Stimulated activated CD8-positive, alpha-beta memory T cell treated with anti-CD3 and anti-CD28 coated beads, Interleukin-15, amount 100 ng/mL, for 48 hours (primary cell): ENCODE results near the gene GABRB1.

ENCODE experiments used
- DNase-seq, 2 donors: peaks; one replicate each; pipeline ENCODE4 v3.0.0-alpha.2; 2020; ENCODE audit warnings: low read depth in 2 of 2

Gene GABRB1

DNA sequence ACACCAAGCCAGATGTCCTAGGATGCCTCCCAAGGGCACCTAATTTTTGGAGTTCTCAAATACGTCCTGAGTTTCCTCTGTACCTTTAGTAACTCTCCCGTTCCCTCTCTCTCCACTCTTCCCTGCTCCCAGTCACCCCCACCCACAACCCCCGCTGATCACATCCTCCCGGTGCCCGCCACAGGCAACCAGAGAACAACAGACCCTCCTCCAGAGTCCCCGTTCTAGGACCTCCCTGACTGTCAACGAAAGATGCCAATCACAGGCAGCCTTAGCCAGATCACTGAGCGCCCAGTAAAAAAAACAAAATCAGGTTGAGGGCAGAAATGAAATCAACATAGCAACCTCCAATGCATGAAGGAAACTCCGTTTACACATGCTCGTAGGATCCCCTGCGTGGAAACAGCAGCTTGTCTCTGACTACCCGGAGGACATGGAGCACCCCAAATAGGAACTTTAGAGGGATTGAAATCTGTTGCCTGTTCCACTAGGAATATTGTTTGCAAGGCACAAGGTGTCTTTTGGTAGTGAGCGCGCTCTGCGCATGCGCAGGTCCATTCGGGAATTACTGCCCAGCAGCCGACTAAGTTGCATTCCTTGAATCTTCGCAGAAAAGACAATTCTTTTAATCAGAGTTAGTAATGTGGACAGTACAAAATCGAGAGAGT lies at the start of gene GABRB1:
Gene GABRB1, plus strand, starts transcription at position 557 of the 668 bp plus-strand sequence.
- no peak for DNase-seq

DNA sequence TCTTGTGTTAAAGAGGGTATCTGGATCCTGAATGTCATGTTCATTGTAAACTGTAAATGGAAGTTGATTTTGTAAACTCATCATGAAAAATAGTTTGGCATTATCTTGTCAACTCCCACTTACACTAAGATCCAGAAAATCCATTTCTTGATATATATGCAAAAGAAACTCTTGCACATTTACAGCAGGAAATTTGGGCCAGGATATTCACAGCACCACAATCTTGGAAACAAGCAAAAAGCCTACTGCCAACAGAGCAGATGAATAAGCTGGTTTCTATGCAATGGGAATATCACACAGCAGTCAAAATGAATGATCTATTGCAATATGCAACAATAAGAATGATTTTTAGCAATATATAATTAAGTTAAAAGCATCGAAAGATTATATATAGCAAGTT lies 46.6 kb upstream of the GABRB1 start:
- no peak for DNase-seq

DNA sequence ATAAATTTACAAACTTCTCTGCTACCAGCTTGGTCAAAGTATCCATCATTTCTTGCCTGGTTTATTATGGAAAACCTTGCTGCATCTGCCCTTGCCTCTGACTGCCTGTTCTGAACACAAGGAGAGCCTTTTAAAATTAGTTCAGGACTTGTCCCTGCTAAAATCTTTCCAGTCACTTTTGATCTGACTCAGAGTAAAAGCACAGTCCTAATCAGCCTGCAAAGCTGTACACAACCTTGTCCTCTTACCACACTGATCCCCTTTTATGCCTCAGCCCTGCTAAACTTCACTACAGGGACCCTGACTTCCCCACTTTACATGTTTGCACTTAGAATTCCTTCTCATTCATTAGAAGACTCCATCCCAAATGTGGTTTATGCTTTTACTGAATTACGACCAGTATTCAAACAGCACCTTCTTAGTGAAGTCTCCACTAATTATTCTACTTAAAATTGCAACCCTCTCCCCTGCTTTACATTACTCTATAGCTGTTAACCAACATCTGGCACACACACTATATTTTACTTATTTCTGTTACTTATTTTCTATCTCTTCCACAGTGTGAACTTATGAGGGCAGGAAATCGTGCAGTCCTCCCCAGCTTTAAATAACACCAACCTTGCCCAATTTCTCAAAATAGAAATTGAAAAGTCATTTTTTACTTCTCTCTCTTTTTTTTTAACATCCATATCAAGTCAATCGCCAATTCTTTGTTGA lies 44.3 kb upstream of the GABRB1 start:
- no peak for DNase-seq

DNA sequence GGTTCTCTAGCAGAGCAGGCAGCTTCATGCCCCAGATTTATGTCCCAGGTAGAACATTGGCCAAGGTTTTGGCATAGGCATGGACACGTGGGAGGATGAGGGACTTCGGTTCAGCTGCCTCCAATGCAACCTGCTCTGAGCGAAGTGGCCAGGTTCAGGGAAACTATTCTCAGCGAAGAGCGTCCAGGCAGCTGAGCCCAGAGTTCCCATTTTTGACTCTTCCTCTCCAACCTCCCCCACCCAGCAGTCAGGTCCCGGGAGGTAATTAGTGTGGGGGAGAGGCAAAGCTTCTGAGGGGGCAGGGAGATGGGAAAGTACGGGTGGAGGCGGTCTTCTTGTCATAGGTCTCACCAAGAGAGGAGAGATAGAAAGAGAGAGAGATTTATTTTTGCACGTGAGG lies 39.0 kb upstream of the GABRB1 start:
- DNase-seq: no peak

DNA sequence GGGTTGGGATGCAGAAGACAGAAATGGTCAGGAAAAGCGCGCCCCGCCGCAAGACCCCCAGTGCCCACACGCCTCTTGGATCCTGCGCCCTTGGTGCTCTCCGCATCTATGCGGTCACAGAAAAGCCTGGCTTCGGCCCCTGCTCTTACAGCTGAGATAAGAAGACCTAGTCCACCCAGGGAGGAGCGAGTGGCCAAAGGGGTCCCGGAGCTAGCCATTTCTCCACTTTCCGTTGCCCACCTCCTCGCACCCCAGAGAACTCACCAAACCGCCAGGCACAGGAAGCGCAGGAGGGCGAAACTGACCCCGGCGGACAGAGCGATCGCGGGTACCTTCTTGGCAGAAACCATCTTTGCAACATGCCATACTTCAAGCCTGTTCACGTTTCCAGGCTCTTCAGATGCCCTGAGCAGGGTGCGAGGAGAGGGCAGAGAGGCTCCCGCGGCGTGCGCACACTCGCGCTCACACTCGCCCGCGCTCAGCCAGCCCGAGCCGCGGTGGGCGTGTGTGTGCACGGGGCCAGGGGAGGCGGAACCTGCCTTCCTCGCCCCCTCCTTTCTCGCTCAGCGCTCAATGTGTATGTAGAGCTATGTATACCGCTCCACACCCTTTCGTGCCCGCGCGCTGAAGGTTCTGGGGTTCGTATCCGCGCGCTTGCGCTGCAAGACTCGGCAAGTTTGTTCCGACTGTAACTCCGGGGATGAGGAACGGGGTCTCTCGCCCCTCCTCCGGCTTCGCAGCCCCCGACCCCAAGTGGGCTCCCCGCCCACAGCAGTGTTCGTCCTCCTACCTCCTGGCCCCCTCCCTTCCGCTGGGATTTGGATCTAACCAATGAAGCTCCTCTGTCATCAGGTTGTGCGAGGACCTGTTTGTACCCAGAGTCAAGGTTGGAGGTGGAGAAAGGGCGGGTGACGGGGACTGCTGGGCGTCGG lies 38.0 kb upstream of the GABRB1 start, which contains the start of gene GABRA4:
Gene GABRA4, minus strand, starts transcription at position 507 of the 932 bp plus-strand sequence. Its CDS starts 157 bp downstream, at position 350.
- DNase-seq: no peak

DNA sequence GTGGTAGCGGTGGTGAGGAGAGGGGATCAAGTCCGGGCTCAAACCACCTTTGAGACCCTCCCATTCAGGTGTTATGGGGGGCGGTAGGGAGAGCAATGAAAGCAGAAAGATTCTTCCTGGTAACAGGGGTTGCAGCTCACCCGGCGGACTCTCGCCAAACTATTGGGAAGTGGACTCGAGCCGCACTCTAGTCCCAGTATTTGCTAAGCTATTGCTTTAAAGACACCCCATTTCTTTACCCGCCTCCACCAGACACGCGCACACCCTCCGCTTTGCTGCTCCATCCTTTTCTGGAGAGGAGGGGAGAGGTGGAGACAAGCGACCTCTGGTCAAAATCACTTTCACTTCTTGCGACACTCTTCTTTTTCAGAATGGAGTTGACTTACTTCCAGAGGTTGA lies 37.4 kb upstream of the GABRB1 start:
- no peak for DNase-seq

DNA sequence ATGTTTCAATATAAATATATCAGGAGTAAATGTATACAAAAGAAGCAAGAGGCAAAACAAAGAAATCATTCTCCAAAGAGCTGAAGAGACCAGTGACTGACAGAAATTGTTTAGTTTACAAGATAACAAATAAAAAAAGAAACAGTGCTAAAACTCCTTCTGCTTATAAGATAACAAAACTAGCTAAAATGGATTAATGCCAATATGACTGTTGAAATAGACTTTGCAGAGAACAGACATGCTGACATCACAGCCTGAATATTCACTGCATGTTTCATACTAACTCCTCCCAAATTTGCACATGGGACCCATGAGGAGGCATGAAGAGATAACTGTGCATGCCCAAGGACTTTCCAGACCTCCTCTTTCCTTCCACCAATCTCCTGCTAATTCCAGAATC lies 31.8 kb upstream of the GABRB1 start:
- no peak for DNase-seq

DNA sequence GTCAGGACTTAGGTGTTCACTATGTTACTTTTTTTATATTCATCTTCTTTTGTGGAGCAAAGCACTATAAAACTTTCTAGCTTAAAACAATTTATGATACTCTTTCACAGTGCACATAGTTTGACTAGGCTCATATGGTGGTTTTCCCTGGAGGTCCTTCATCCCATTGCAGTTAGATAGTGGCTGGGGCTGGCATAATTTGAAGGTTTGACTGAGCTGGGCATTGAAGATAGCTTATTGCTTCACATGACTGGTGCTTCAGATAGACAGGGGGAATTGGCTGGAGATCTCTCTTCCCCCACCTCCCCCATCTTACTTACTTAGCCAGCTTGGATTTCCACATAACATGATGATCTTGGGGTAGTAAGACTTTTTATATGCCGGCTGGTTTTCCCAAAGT lies 31.0 kb upstream of the GABRB1 start:
- no peak for DNase-seq

DNA sequence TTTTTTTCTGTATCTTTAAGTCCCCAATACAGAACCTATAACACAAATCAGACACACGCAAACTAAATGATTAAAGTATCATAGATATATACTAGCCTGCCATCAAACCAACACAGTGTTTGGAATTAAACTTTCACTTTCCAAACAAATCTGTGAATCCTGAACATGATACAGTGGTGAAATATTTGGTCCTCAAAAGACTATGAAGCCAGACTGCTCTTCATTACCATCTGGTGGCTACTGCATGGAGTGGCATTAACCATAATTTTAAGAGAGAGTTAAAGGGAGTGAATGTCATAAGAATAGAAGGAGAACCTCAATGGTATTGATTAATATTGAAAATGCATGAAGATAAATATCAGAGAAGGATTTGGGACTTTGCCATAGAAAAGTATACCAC lies 28.8 kb upstream of the GABRB1 start:
- no peak for DNase-seq

DNA sequence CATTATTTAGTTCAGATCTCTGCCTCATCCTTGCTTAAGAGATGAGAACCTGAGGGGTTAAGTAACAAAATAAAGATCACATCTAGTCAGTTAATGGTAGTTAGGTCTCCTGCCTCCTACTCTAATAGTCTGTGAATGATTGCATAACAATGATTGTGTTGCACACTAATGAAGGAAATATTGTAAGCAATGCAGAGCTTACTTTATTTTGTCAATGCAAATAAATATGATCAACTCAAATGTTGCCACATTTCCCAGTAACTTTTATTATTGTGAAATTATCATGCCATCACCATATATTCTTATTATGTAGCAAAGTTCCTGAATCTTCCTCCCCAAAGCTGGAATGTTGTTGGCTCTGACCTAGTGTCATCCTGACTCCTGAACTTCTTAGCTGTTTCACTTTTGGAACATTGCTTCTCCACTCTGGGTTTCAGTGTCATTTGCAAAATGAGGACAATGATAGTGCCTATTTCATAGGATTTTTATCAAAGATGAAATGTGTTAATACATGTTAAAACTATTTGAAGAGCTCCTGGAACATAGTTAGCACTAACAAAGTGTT lies 20.9 kb upstream of the GABRB1 start:
- DNase-seq: no peak

DNA sequence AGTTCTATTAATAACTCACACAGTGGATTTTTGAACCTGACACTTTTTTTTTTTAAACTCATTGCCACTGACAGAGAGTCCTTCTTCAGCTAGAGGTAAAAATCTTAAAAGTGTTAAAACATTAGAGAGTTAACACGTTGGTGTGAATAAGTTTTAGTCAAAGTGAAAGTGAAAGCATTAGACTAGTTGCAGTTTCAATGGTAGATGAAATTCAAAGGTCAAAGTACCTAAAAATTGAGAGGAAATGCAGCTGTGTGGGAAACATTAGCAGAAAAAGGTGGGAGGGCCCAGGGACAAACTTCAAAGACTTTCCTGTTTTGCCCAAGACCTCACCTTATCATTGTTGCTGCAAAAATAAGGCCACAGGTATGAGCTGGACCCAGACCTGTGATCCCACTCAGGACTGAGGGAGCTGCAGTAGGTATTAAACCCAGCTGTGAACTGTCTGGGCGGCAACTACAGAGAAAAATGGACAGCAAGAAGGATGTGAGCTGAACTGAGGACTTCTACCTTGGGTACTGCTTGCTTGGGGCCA lies 20.4 kb upstream of the GABRB1 start:
- DNase-seq: no peak

DNA sequence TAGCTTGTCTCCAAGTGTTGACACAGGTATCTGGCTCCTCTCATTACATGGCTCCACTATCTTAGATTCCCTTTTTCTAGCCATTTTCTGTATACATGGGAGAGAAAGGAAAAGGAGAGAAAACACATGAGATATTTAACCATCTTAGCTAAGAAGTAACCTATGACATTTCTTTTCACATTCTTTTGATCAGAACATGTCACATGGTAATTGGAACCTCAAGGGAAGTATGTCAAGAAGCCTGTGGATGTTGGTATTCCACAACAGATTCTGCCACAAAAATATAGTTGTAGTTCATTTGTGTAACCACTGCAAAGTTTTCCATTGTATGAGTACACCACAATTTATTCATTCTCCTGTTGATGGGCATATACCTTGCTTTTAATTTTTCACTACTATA lies 18.7 kb upstream of the GABRB1 start:
- no peak for DNase-seq

DNA sequence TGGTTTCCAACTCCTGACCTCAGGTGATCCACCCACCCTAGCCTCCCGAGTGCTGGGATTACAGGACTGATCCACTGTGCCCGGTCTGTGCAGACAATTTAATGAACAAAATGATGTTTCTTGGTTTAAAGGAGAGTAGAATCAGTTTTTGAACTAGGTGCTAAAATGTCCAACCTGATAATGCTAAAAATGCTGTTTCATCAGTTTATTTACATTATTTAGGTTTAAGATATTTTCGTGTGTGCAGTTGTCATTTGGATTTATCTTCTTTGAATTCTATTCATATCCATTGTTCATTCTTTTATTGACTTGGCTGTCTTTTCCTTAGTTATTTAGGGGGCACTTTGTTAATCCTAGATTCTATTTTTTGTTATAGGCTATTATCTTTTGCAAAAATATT lies 18.0 kb upstream of the GABRB1 start:
- DNase-seq: no peak

DNA sequence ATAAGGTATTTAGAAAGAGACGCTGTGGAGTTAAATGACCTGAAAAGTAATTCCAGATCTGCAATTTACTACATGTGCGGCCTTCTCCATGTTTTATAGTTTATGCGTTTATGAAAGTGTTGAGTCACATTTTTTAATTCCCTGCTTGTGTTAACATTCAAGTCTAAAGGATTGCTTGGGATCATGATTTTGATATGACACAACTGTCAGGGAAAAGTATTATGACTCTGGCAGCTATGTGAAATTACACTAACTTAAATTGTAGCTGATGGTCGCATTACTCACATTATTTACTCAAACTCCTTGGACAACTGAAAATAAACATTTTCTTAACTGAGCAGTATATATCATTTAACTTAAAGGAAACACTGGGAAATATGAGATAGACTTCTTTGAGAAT lies 14.3 kb upstream of the GABRB1 start:
- DNase-seq: no peak

DNA sequence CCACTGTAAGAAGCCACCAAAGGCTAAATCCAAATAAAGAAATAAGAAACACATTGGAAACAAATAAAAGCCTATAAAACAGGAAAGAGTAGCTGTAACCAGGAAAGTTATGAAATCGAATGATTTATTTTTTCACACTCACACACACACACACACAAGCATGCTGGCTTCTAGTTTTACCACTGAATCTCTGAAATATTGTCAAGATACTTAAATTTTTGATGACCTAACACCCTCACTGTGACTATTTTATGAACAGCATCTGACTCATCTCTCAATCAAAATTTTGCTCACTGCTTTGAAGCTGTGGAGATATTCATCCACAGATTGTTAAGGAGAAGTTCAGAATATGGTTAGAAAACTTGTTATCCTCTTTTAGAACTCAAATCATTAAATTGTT lies 13.9 kb upstream of the GABRB1 start:
- DNase-seq: no peak

DNA sequence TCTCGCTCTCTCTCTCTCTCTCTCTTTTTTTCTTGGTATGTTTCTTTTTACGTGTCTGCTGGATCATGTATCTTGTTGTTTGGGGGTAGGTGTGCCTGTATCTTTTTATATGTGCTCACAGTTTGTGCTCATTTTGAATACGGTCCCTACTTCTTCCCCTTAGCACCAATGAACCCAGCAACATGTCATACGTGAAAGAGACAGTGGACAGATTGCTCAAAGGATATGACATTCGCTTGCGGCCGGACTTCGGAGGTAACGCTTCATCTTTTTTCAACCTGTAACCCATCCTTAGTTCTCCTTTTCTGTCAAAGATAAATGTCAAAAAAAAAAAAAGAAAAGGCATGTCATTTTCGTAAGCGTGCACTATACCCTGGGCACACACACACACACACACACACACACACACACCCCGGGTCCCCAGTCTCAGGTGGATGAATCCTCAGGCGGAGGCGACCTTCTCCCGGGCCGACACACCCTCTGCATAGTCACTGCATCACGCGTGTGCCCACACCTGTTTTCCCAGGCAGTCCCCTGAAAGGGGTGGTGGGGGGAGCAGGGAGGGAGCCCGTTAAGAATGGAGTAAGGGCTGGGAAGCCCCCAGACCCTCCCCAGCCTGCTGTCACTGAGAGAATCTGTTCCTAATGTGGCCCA lies 511 bp downstream of the GABRB1 start:
- DNase-seq: no peak

DNA sequence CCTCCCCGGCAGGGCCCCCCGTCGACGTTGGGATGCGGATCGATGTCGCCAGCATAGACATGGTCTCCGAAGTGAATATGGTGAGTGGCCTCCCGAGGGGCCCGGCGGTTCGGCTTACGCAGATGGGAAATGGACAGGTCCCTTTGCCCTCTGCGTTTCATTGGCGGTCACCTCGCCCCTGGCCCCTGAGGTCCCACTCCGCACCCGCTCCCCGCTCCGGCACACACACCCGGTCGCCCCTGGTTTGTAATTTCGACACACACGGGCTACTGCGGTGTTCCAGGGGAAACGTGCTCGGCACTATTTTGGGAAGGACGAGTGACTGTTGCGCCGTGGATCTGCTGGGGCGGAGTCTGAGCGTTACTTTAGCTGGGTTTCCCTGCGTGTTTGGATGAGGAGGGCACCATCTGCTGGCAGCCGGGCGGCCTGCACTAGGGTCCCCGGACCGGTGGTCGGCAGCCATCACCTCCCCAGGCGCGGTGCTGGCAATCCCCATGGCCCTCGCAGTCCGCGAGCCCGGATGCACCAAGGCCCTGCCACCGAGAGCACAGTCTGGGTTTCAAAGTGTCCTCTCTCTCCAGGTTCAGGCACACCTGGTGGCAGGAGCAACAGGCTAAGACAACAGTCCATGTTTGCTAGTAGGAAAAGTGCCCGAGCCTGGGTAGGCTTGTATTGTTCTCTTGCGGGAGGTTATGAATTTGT lies 1.2 kb downstream of the GABRB1 start:
- DNase-seq: peak; percentile 15 to 34

DNA sequence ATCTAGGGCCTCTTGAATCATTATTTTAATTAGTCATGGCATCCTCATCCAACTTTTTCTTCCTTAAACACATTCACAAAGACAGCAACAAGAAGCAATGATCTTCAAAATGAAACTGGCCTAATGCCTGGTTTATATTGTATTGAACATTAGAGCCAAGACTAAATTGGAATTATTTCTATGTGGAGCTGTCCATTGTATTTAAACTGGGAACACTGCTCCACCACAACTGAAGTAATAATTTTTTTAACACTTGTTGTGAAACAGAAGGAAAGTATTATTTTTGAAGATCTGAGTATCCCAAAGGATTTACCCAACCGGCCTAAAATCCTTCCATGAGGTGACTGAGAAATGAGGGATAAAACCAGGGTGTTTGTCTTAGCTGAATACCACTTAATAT lies 6.9 kb downstream of the GABRB1 start:
- DNase-seq: no peak

DNA sequence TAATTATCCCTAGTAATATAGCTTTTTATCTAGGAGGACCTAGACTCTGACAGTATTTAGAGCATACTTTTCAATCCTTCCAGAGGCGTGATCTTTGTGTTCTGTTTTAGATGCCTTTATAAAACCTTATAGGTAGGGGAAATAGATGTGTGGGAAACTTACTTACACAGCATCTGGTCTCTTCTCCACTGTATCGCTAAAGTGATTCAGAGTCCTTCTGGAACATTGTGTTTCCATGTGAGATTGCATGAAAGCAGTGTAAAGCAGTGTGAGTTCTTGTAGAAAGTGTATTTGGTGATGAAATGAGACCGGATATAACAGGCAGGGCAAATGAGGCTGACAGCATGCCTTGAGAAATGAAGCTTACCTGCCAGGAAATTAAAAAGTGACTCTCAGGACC lies 9.5 kb downstream of the GABRB1 start:
- no peak for DNase-seq

DNA sequence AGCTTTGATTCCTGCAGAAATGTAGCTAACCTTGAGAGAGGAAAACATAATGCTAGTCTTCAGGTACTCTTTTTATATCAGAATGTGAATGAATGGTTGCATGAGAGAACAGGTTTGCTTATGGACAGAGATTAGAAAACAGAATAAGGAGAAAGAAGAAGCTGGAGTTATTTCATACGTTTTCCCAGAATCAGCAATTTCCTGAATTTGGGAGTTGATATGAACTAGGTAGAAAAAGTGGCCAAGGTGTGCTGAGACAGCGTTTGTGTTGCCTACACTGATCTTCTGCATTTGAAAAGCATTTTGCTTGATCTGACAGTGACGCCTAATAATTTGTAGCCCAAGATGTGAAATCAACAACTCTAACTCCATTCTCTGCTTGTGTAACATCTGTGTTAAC lies 12.5 kb downstream of the GABRB1 start:
- no peak for DNase-seq

DNA sequence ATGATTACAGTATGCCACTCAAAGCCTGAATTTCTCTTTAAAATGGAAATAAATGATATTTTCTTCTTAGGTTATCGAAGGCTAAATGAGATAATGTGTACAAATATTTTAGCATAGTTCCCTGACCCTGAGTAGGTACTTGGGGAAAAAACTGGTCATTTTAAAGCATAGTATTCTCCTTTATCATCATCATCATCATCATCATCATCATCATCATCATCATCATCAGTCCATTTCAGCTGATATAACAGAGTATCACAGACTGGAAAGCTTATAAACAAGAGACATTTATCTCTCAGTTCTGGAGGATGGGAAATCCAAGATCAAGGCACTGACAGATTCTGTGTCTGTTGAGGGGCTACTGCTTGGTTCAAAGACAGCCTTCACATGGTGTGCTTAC lies 13.9 kb downstream of the GABRB1 start:
- DNase-seq: no peak
